Stimulated activated CD8-positive, alpha-beta memory T cell treated with anti-CD3 and anti-CD28 coated beads, Interleukin-12 subunit alpha, Interleukin-12 subunit beta, amount 100 ng/mL, for 24 hours (primary cell): ENCODE results near the gene FGFR4.

Experiments
- DNase-seq: peaks from one replicate; pipeline ENCODE4 v3.0.0-alpha.2; 2020; ENCODE audit errors: extremely low read depth

The FGFR4 gene

GRCh38 chr5:177103523-177104253, 17.0 kb downstream of the FGFR4 start:
- DNase-seq, result no peak

DNA sequence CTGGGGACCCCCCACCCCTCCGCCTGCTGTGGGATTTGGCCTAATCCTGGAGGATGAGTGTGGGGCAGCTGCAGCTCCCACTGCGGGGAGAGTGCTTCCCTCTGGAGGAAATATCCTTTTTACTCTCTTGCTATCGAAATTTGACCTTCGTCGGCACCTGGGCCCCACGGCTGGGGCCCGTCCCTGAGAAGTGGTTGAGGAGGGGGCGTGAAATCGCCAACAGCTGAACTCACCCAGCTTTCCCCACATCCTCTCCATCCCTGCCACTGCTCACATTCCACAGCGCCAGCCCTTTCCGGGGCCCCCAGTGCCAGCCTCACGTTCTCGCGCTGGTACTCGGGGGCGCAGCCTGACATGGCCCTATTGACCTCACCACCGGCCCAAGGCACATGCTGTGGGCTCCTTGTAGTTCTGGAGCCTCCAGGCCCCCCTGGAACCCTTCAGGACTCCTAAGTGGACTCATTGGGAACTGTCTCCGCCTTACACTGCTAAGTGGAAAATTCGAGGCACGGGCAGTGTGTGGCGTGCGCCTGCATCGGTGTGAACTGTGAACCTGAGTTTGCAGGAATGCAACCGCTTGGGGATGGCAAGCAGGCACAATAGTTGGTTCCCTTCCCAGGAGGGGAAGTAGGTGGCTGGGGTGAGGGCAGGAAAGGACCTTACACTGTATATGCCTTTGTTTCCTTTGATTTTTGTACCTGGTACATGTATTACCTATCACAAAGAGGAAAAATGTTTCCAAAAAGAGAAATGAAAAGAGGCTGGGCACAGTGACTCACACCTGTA, 19.2 kb downstream of the FGFR4 start:
- DNase-seq, result no peak

DNA sequence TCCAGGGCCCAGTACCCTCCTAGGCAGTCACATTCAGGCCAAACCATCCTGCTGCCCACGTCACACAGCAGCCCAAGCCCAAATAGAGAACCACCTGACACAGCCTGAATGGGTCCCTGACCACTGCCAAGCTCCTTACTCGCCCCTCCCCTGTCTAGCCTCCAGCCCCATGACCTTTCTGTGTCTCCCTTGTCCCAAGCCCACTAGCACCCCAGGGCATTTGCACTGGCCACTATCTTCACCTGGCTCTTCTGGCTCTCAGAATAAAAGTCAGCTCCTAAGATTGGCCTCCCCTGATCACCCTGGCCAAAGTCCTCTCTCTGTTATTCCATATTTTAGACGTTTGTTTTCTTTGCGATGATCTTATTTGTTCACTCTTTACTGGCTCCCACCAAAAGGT, 20.4 kb downstream of the FGFR4 start:
- DNase-seq, result no peak

- no peak for DNase-seq
These were observed 23.1 kb downstream of the FGFR4 start for GRCh38 chr5:177109810-177110209.

DNA sequence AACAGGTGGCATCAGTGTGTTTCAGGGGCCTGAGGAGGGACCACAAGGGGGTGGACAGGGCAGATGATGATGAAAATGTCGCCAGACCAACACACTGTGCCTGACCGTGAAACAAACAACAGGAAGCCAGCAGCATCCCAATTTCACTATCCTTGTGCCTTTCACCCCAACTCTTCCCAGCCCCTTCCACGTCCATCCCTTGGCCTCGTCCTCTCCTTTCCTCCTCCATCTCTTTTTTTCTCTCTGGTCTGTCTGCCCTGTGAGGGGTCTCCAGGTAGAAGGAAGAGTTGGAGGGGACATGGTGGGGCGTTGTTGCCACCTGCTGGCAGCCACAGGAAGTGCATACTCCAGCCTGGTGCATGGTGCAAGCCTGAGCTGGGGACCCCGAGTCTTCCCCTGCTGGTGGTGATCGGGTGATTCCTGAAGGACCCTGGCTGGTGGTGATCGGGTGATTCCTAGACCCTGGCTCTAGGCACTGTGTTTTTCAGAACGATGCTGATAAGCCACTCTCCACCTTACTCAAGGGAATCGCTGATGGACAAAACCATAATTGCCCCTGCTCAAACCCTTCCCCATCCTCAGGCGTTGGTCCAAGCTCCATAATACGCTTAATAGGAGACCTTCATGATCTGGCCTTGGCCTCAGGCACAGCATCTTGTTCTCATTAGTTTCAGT, 25.1 kb downstream of the FGFR4 start:
- peak; percentile 27 for DNase-seq

DNA sequence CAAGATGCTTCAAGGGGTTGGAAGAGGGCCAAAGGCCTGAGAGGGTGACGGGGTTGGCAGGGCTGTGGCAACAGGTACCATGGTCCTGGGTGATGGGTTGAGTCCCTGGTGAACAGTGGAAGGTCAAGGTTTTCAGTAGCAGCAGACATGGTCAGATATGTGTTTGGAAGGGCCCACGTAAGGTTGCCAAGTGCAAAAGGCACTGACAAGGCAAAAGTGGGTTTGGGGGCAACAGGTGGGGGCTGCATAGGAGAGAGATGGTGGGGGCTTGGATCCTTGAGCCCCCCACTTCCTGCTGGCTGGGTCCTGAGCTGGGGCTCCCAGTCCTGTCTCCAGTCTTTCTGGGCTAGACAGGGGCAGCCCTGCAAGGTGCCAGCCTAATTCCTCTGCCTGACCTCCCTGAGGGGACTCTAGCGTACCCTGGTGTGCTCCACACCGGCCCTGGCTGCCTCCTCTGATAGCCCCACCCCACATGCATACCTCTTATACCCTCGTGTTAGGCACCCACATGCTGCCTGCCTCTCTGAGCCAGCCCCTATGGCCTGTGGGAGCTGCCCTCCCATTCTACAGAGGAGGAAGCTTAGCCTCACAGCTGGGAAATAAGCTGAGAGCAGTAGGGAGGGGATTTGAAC, 26.0 kb downstream of the FGFR4 start:
- DNase-seq, result no peak

GRCh38 chr5:177113566-177114424, 27.1 kb downstream of the FGFR4 start:
- DNase-seq, result peak; percentile 21

GRCh38 chr5:177116631-177117373, 30.1 kb downstream of the FGFR4 start:
- DNase-seq, result peak; percentile 58

GRCh38 chr5:177117441-177118045, 30.8 kb downstream of the FGFR4 start:
- no peak for DNase-seq

DNA sequence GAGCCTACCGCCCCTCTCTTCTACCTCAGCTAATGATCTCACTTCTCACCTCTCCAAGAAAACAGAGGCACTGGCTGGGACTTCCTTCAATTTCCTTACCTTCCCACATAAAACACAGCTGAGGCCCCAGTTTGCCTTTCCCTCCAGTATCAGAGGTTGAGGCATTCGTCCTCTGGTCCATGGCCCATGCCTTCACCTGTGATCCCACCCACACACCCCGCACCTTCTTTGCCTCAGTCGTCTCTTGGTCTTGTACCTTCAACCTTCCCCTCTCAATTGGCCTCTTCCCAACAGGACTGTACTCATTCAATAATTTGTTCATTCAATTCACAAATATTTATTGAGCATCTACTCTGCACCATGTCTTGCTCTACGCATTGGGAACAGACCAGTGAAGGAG, 35.9 kb downstream of the FGFR4 start:
- no peak for DNase-seq

- no peak for DNase-seq
These were observed 37.2 kb downstream of the FGFR4 start for GRCh38 chr5:177123789-177124485.

- no peak for DNase-seq
These were observed 37.8 kb downstream of the FGFR4 start for GRCh38 chr5:177124486-177124991.

GRCh38 chr5:177126771-177127170, 40.1 kb downstream of the FGFR4 start:
- DNase-seq, result no peak

GRCh38 chr5:177128551-177128981, 41.9 kb downstream of the FGFR4 start:
- no peak for DNase-seq

- no peak for DNase-seq
These were observed 43.7 kb downstream of the FGFR4 start for GRCh38 chr5:177130211-177131018.

- no peak for DNase-seq
These were observed 44.3 kb downstream of the FGFR4 start for GRCh38 chr5:177131019-177131320.

GRCh38 chr5:177131352-177132135, 44.8 kb downstream of the FGFR4 start:
- no peak for DNase-seq
